AG04449 (cell line): ENCODE data around the gene OSR1.

Experiments used
- CTCF ChIA-PET: fragments of 350-600 bp; formaldehyde crosslinking; extraction: SDS; loops from one replicate; lab custom pipeline; 2021; ENCODE audit warnings: antibody characterized with exemption; lab: Yijun Ruan, JAX
- POLR2A ChIA-PET: fragments of 400-600, 350-600 bp; formaldehyde crosslinking; extraction: SDS; loops from one replicate; lab custom pipeline; 2020; ENCODE audit warnings: antibody characterized with exemption, inconsistent platforms; lab: Yijun Ruan, JAX
- DNase-seq: peaks from one replicate; pipeline ENCODE4 v3.0.0-alpha.2; 2010; ENCODE audit warnings: low read depth, low spot score
- H3K4me3 ChIP-seq: 2 replicates; pipeline ENCODE4 v1.5.1; 2011; ENCODE audit warnings: low read depth, mild to moderate bottlenecking, control low read depth, low read length
- CTCF ChIP-seq: IDR thresholded peaks from one replicate; pipeline ENCODE4 v1.5.1; 2011; ENCODE audit warnings: mild to moderate bottlenecking, moderate library complexity, low read length, control low read depth, inconsistent platforms; ENCODE audit not compliant: insufficient read depth; ENCODE audit errors: missing control alignments

Gene OSR1

DNA sequence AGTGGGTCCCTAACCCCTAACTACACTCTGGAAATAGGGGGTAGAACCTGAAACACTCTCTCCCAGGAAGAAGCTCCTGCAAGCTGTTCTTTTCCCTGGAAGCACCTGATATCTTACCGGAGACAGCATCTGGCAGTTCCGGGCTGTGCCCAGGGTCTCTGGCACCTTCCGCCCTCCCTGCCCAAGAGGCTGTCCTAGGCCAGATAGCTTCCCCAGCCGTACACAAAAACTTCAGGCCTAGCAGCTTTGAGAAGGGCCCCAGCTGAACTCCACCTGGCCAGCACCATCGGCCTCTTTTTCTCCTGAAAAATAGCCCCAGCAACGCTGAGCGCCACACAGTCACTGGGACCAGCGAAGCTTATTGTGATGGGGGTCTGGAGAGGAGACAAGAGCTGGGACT lies 9.7 kb downstream of the OSR1 start:
- H3K4me3 ChIP-seq: no peak overlapping the region; the same call in 1 of the 2 replicates
- no peak for DNase-seq
- ChIA-PET CTCF (interaction anchor here (1.0 to 1.4 kb wide), 4 partner anchors 15 to 829 kb away, joined by 3 to 4 read pairs (median 3); no protein-coding TSS in a partner anchor), POLR2A (interaction anchor here (2.9 kb wide), 1 partner anchor 9 kb away, joined by 20 read pairs; the partner anchor contains the start of gene OSR1)
- no peak for TF ChIP-seq CTCF

GRCh38 chr2:19347619-19348562 lies 10.5 kb downstream of the OSR1 start:
- peak overlapping the region; percentile 87 for H3K4me3 ChIP-seq
- TF ChIP-seq CTCF: no peak
- peak; percentile 82 for DNase-seq
- ChIA-PET CTCF (interaction anchor here (1.0 to 1.4 kb wide), 4 partner anchors 17 to 828 kb away, joined by 3 to 4 read pairs (median 3); no protein-coding TSS in a partner anchor), POLR2A (interaction anchor here (0.6 to 2.9 kb wide), 7 partner anchors 10 to 549 kb away, joined by 3 to 20 read pairs (median 4); partner anchors contain the start of gene OSR1)

DNA sequence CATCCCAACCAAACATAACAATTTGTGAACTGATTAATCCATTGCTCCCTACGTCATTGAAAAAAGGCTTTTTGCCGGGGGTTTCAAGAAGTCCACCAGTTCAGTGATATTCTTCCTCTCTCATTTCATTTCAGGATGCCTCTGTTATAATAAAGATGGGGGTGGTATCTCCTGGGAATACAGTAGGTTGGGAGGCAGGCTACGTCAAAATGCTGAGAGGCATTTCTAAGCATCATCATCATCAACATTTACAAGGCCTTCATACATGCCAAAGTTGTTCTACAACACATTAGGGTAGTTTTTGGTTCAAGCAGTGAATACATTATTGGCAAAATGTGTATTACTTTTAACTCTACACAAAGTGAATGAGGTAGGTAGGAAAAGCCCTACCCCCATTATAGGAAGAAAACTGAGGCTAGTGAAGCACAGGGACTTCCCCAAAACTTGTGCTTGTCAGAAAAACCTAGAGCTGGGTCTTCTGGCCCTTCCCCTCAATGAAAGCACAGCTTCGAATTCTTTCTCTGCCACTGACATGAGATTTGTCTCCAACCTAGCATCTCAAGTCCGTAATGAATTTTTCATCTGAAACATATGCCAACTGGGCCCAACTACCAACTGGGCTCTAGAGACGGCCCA lies 11.3 kb downstream of the OSR1 start:
- CTCF ChIA-PET: interaction anchor here (1.0 kb wide), 1 partner anchor 354 kb away, joined by 3 read pairs; no protein-coding TSS in a partner anchor
- no peak for TF ChIP-seq CTCF
- H3K4me3 ChIP-seq: peak overlapping the region; percentile 87
- POLR2A ChIA-PET: interaction anchor here (0.6 to 2.9 kb wide), 7 partner anchors 11 to 548 kb away, joined by 3 to 20 read pairs (median 4); partner anchors contain the start of gene OSR1
- DNase-seq: no peak

GRCh38 chr2:19337742-19338141 lies 20.7 kb downstream of the OSR1 start:
- H3K4me3 ChIP-seq: no peak overlapping the region
- CTCF ChIA-PET: no interaction called here
- no peak for DNase-seq
- no peak for TF ChIP-seq CTCF
- POLR2A ChIA-PET: no interaction called here

GRCh38 chr2:19337202-19337601 lies 21.2 kb downstream of the OSR1 start:
- H3K4me3 ChIP-seq: no peak overlapping the region
- ChIA-PET POLR2A (no interaction called here), CTCF (no interaction called here)
- no peak for DNase-seq
- no peak for TF ChIP-seq CTCF

DNA sequence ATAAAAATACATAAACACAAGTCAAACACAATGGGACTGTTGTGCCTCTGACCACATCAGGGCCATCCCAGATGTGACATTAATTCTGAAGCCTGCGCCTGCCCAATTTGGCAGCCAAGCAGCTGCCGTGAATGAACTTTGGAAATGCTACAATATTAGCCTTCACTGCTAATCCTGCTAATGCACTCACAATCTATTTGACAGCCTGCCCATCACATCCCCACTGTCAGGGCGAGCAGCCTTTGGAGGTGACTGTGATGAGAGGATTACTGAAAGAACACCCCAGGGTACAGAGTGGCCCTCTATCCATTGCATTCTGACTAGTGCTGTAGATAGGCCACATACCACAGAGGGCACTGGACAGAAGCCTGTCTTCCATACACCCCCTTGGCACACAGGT lies 21.6 kb downstream of the OSR1 start:
- ChIA-PET CTCF (no interaction called here), POLR2A (no interaction called here)
- no peak for DNase-seq
- no peak for TF ChIP-seq CTCF
- H3K4me3 ChIP-seq: no peak overlapping the region
